GM23338 (cell line): ENCODE results near the gene ANKRD11. TPM values are rescaled to one million over a fixed set of nuclear protein-coding genes. Genes with fewer than 3 reads are reported as not detected.

ENCODE experiments used
- ATAC-seq: fragments of 200-7000 bp; cut with Tn5 transposase; 3 replicates; pipeline ENCODE4 v1.9.1; 2020
- DNase-seq: peaks from one replicate; pipeline ENCODE4 v3.0.0-alpha.2; 2015; ENCODE audit warnings: low spot score
- H2AFZ ChIP-seq: fragments of 200-600 bp; sonication (generic); 2 replicates; pipeline ENCODE4 v1.8.0; 2016; ENCODE audit warnings: antibody characterized with exemption, mild to moderate bottlenecking, moderate library complexity
- H3F3A ChIP-seq: fragments of 200-600 bp; sonication (generic); replicated peaks from 2 replicates; pipeline ENCODE4 v1.8.0; 2017; ENCODE audit warnings: antibody characterized with exemption, mixed run types, low read depth
- H3K27ac ChIP-seq: fragments of 200-600 bp; sonication (generic); 2 replicates; pipeline ENCODE4 v1.6.1; 2016; ENCODE audit warnings: low read depth
- H3K27me3 ChIP-seq: fragments of 200-600 bp; sonication (generic); 2 replicates; pipeline ENCODE4 v1.8.0; 2016; ENCODE audit warnings: mild to moderate bottlenecking, mixed run types, moderate library complexity; ENCODE audit not compliant: insufficient read depth
- H3K36me3 ChIP-seq: fragments of 200-600 bp; sonication (generic); 2 replicates; pipeline ENCODE4 v1.8.0; 2016; ENCODE audit warnings: mild to moderate bottlenecking; ENCODE audit not compliant: insufficient read depth
- H3K4me1 ChIP-seq: fragments of 200-600 bp; sonication (generic); 2 replicates; pipeline ENCODE4 v1.8.0; 2016; ENCODE audit warnings: mild to moderate bottlenecking, moderate library complexity; ENCODE audit not compliant: insufficient read depth
- H3K4me2 ChIP-seq: fragments of 200-600 bp; sonication (generic); 2 replicates; pipeline ENCODE4 v1.7.1; 2017; ENCODE audit warnings: mixed run types
- H3K4me3 ChIP-seq: fragments of 200-600 bp; sonication (generic); 2 replicates; pipeline ENCODE4 v1.6.1; 2016; ENCODE audit warnings: mixed run types
- H3K79me2 ChIP-seq: fragments of 200-600 bp; sonication (generic); replicated peaks from 2 replicates; pipeline ENCODE4 v1.8.0; 2017; ENCODE audit warnings: mild to moderate bottlenecking; ENCODE audit not compliant: insufficient read depth
- H3K9me2 ChIP-seq: fragments of 200-600 bp; sonication (generic); 2 replicates; pipeline ENCODE4 v1.8.0; 2017; ENCODE audit not compliant: insufficient read depth
- H4K20me1 ChIP-seq: fragments of 200-600 bp; sonication (generic); replicated peaks from 2 replicates; pipeline ENCODE4 v1.8.0; 2017; ENCODE audit warnings: mild to moderate bottlenecking; ENCODE audit not compliant: insufficient read depth
- H3K27ac Mint-ChIP-seq: 2 replicates; pipeline ENCODE4 v1.8.0; 2020; ENCODE audit warnings: inconsistent platforms, mild to moderate bottlenecking, moderate library complexity, mixed read lengths
- H3K27me3 Mint-ChIP-seq: 3 replicates; pipeline ENCODE4 v1.8.0; 2022; ENCODE audit warnings: low read depth, mild to moderate bottlenecking, moderate library complexity, mixed read lengths, inconsistent platforms; ENCODE audit not compliant: insufficient read depth, poor library complexity
- H3K36me3 Mint-ChIP-seq: 3 replicates; pipeline ENCODE4 v1.8.0; 2021; ENCODE audit warnings: low read depth, mild to moderate bottlenecking, inconsistent platforms, moderate library complexity, mixed read lengths
- H3K4me1 Mint-ChIP-seq: 3 replicates; pipeline ENCODE4 v1.8.0; 2020; ENCODE audit warnings: mild to moderate bottlenecking, inconsistent platforms, mixed read lengths
- H3K4me3 Mint-ChIP-seq: 3 replicates; pipeline ENCODE4 v1.8.0; 2021; ENCODE audit warnings: moderate library complexity, mild to moderate bottlenecking, inconsistent platforms, mixed read lengths
- H3K9me3 Mint-ChIP-seq: 3 replicates; pipeline ENCODE4 v1.8.0; 2020; ENCODE audit warnings: moderate library complexity, mild to moderate bottlenecking, inconsistent platforms, mixed read lengths
- CREB1 ChIP-seq: fragments of 250-450 bp; sonication (Bioruptor Pico); IDR thresholded peaks from 2 replicates; pipeline ENCODE4 v1.5.0; 2020; ENCODE audit warnings: low read depth, mild to moderate bottlenecking, moderate library complexity
- EZH2 ChIP-seq: fragments of 200-600 bp; sonication (generic); IDR thresholded peaks from one replicate; pipeline ENCODE4 v1.8.0; 2017; ENCODE audit warnings: antibody characterized with exemption, mild to moderate bottlenecking, low read depth; ENCODE audit not compliant: unreplicated experiment
- EZH2phosphoT487 ChIP-seq: fragments of 200-600 bp; sonication (generic); IDR thresholded peaks from one replicate; pipeline ENCODE4 v1.8.1; 2018; ENCODE audit warnings: antibody characterized with exemption; ENCODE audit not compliant: unreplicated experiment
- JUNB ChIP-seq: IDR thresholded peaks from one replicate; pipeline ENCODE4 v1.6.1; 2016; ENCODE audit warnings: antibody characterized with exemption; ENCODE audit not compliant: unreplicated experiment
- NANOG ChIP-seq: IDR thresholded peaks from 2 replicates; pipeline ENCODE4 v1.6.1; 2016; ENCODE audit warnings: antibody characterized with exemption, borderline replicate concordance
- POLR2AphosphoS5 ChIP-seq: IDR thresholded peaks from 2 replicates; pipeline ENCODE4 v1.6.1; 2016; ENCODE audit warnings: antibody characterized with exemption, low read depth
- STAT1 ChIP-seq: IDR thresholded peaks from one replicate; pipeline ENCODE4 v1.6.1; 2016; ENCODE audit warnings: antibody characterized with exemption; ENCODE audit not compliant: unreplicated experiment
- ZNF114 ChIP-seq: fragments of 250-450 bp; sonication (Bioruptor Pico); IDR thresholded peaks from 2 replicates; pipeline ENCODE4 v1.5.0; 2020; ENCODE audit warnings: mild to moderate bottlenecking, moderate library complexity
- ZNF331 ChIP-seq: fragments of 250-450 bp; sonication (Bioruptor Pico); IDR thresholded peaks from 2 replicates; pipeline ENCODE4 v1.5.0; 2020; ENCODE audit warnings: low read depth, mild to moderate bottlenecking, moderate library complexity
- polyA plus RNA-seq: library from polyadenylated mRNA; unstranded; fragments of >200 nt; fragmentation: Nextera tagmentation; extraction: Ambion mirVana; gene quantifications from 2 replicates; pipeline ENCODE4 v1.2.1, GENCODE V29; 2016
- total RNA-seq: library from RNA; depleted of rRNA; stranded (reverse); fragments of >200 nt; shearing (Covaris generic); gene quantifications from 2 replicates; pipeline ENCODE4 v1.2.3, GENCODE V29; 2014
- TF ChIP-seq, protein P1 (sequence below): fragments of 250-450 bp; sonication (Bioruptor Pico); IDR thresholded peaks from 2 replicates; pipeline ENCODE4 v1.5.0; 2020; ENCODE audit warnings: mild to moderate bottlenecking, moderate library complexity
- TF ChIP-seq, protein P2 (sequence below): IDR thresholded peaks from 2 replicates; pipeline ENCODE4 v1.6.1; 2016; ENCODE audit warnings: antibody characterized with exemption
- TF ChIP-seq, protein P3 (sequence below), 2 experiments: fragments of 200-600 bp in 1 of 2; sonication (generic) in 1 of 2; conservative IDR thresholded peaks; 2 replicates each; pipeline versions ENCODE4 v1.5.1 to v1.6.1; 2016 to 2017; ENCODE audit warnings: antibody characterized with exemption in 2 of 2, low read depth in 2 of 2, mild to moderate bottlenecking in 2 of 2, moderate library complexity in 1 of 2
- TF ChIP-seq, protein P4 (sequence below): IDR thresholded peaks from one replicate; pipeline ENCODE4 v1.6.1; 2018; ENCODE audit warnings: antibody characterized with exemption; ENCODE audit not compliant: unreplicated experiment

Gene ANKRD11
- total and polyA plus RNA-seq, 2 experiments from 2014 or later = 130 to 159 TPM

DNA sequence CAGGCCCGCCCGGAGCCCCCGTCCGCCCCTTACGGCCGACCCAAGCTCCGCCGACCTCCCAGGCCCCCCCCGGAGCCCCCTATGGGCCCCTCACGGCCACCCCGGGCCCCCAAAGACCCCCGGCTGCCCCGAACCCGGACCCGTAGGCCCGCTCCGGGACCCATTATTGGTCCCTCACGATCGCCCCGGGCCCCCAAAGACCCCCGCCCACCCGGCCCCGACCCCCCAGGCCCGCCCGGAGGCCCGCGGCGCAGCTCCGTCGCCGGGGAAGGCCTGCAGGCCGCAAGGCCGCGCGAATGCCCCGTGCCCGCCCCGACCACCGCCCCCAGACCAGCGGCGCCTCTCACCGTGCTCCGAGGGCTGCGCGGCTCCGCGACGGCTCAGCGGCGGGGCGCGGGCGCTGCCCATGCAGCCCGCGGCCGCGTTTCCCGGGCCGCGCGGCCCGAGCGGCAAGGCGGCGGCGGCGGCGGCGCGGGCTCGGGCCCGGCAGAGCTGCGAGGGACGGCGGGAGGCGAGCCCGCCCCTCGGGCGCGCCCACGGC is 393 bp downstream of the ANKRD11 start:
- no peak for ATAC-seq
- H4K20me1 ChIP-seq = peaks cover 46% of the 10 kb centered on the region
- peaks cover 57% of the 10 kb centered on the region for H3K79me2 ChIP-seq
- H3K4me3 Mint-ChIP-seq = no peak overlapping the region; the same call in 2 of the 3 replicates
- H3K4me1 ChIP-seq = peaks cover 47% of the 10 kb centered on the region
- no peak overlapping the region for H2AFZ ChIP-seq
- H3K4me2 ChIP-seq = no peak overlapping the region
- no peak overlapping the region for H3K27ac Mint-ChIP-seq
- H3K9me2 ChIP-seq = no peaks in the 10 kb centered on the region
- H3K4me1 Mint-ChIP-seq = peaks cover 42% of the 10 kb centered on the region
- H3K36me3 Mint-ChIP-seq = peaks cover 23% of the 10 kb centered on the region
- H3K36me3 ChIP-seq = no peaks in the 10 kb centered on the region; the same call in 1 of the 2 replicates
- DNase-seq = no peak
- peak overlapping the region; percentile 83 for H3K4me3 ChIP-seq
- peaks cover 11% of the 10 kb centered on the region; the same call in 1 of the 2 replicates for H3F3A ChIP-seq
- TF ChIP-seq JUNB (no peak), STAT1 (no peak), EZH2phosphoT487 (no peak), POLR2AphosphoS5 (no peak), CREB1 (CRISPR knock-in tag) (no peak), ZNF114 (CRISPR knock-in tag) (no peak), ZNF331 (CRISPR knock-in tag) (no peak), NANOG (no peak), EZH2 (no peak)
- TF ChIP-seq, protein P1, sequence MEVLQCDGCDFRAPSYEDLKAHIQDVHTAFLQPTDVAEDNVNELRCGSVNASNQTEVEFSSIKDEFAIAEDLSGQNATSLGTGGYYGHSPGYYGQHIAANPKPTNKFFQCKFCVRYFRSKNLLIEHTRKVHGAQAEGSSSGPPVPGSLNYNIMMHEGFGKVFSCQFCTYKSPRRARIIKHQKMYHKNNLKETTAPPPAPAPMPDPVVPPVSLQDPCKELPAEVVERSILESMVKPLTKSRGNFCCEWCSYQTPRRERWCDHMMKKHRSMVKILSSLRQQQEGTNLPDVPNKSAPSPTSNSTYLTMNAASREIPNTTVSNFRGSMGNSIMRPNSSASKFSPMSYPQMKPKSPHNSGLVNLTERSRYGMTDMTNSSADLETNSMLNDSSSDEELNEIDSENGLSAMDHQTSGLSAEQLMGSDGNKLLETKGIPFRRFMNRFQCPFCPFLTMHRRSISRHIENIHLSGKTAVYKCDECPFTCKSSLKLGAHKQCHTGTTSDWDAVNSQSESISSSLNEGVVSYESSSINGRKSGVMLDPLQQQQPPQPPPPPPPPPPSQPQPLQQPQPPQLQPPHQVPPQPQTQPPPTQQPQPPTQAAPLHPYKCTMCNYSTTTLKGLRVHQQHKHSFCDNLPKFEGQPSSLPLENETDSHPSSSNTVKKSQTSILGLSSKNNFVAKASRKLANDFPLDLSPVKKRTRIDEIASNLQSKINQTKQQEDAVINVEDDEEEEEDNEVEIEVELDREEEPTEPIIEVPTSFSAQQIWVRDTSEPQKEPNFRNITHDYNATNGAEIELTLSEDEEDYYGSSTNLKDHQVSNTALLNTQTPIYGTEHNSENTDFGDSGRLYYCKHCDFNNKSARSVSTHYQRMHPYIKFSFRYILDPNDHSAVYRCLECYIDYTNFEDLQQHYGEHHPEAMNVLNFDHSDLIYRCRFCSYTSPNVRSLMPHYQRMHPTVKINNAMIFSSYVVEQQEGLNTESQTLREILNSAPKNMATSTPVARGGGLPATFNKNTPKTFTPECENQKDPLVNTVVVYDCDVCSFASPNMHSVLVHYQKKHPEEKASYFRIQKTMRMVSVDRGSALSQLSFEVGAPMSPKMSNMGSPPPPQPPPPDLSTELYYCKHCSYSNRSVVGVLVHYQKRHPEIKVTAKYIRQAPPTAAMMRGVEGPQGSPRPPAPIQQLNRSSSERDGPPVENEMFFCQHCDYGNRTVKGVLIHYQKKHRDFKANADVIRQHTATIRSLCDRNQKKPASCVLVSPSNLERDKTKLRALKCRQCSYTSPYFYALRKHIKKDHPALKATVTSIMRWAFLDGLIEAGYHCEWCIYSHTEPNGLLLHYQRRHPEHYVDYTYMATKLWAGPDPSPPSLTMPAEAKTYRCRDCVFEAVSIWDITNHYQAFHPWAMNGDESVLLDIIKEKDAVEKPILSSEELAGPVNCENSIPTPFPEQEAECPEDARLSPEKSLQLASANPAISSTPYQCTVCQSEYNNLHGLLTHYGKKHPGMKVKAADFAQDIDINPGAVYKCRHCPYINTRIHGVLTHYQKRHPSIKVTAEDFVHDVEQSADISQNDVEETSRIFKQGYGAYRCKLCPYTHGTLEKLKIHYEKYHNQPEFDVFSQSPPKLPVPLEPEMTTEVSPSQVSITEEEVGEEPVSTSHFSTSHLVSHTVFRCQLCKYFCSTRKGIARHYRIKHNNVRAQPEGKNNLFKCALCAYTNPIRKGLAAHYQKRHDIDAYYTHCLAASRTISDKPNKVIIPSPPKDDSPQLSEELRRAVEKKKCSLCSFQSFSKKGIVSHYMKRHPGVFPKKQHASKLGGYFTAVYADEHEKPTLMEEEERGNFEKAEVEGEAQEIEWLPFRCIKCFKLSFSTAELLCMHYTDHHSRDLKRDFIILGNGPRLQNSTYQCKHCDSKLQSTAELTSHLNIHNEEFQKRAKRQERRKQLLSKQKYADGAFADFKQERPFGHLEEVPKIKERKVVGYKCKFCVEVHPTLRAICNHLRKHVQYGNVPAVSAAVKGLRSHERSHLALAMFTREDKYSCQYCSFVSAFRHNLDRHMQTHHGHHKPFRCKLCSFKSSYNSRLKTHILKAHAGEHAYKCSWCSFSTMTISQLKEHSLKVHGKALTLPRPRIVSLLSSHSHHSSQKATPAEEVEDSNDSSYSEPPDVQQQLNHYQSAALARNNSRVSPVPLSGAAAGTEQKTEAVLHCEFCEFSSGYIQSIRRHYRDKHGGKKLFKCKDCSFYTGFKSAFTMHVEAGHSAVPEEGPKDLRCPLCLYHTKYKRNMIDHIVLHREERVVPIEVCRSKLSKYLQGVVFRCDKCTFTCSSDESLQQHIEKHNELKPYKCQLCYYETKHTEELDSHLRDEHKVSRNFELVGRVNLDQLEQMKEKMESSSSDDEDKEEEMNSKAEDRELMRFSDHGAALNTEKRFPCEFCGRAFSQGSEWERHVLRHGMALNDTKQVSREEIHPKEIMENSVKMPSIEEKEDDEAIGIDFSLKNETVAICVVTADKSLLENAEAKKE (CRISPR knock-in tag) = no peak
- TF ChIP-seq, protein P2, sequence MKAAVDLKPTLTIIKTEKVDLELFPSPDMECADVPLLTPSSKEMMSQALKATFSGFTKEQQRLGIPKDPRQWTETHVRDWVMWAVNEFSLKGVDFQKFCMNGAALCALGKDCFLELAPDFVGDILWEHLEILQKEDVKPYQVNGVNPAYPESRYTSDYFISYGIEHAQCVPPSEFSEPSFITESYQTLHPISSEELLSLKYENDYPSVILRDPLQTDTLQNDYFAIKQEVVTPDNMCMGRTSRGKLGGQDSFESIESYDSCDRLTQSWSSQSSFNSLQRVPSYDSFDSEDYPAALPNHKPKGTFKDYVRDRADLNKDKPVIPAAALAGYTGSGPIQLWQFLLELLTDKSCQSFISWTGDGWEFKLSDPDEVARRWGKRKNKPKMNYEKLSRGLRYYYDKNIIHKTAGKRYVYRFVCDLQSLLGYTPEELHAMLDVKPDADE = no peak
- TF ChIP-seq, protein P3, sequence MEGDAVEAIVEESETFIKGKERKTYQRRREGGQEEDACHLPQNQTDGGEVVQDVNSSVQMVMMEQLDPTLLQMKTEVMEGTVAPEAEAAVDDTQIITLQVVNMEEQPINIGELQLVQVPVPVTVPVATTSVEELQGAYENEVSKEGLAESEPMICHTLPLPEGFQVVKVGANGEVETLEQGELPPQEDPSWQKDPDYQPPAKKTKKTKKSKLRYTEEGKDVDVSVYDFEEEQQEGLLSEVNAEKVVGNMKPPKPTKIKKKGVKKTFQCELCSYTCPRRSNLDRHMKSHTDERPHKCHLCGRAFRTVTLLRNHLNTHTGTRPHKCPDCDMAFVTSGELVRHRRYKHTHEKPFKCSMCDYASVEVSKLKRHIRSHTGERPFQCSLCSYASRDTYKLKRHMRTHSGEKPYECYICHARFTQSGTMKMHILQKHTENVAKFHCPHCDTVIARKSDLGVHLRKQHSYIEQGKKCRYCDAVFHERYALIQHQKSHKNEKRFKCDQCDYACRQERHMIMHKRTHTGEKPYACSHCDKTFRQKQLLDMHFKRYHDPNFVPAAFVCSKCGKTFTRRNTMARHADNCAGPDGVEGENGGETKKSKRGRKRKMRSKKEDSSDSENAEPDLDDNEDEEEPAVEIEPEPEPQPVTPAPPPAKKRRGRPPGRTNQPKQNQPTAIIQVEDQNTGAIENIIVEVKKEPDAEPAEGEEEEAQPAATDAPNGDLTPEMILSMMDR (conservative IDR thresholded peaks at IDR 0.05; ENCODE audit: low read depth in 2 of 2) = no peak
- TF ChIP-seq, protein P4, sequence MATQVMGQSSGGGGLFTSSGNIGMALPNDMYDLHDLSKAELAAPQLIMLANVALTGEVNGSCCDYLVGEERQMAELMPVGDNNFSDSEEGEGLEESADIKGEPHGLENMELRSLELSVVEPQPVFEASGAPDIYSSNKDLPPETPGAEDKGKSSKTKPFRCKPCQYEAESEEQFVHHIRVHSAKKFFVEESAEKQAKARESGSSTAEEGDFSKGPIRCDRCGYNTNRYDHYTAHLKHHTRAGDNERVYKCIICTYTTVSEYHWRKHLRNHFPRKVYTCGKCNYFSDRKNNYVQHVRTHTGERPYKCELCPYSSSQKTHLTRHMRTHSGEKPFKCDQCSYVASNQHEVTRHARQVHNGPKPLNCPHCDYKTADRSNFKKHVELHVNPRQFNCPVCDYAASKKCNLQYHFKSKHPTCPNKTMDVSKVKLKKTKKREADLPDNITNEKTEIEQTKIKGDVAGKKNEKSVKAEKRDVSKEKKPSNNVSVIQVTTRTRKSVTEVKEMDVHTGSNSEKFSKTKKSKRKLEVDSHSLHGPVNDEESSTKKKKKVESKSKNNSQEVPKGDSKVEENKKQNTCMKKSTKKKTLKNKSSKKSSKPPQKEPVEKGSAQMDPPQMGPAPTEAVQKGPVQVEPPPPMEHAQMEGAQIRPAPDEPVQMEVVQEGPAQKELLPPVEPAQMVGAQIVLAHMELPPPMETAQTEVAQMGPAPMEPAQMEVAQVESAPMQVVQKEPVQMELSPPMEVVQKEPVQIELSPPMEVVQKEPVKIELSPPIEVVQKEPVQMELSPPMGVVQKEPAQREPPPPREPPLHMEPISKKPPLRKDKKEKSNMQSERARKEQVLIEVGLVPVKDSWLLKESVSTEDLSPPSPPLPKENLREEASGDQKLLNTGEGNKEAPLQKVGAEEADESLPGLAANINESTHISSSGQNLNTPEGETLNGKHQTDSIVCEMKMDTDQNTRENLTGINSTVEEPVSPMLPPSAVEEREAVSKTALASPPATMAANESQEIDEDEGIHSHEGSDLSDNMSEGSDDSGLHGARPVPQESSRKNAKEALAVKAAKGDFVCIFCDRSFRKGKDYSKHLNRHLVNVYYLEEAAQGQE = no peak
- no peaks in the 10 kb centered on the region for H3K27me3 ChIP-seq
- no peak overlapping the region; the same call in 1 of the 2 replicates for H3K27ac ChIP-seq
- peaks cover 23% of the 10 kb centered on the region for H3K27me3 Mint-ChIP-seq
- H3K9me3 Mint-ChIP-seq = no peaks in the 10 kb centered on the region; the same call in 1 of the 3 replicates
